Middle frontal gyrus (tissue), 1 donor: ENCODE data around the gene MYO9A.

ENCODE experiments used
- DNase-seq: peaks from one replicate; pipeline ENCODE4 v3.0.0-alpha.2; 2015; ENCODE audit warnings: low spot score; ENCODE audit errors: extremely low spot score

Gene MYO9A

DNA sequence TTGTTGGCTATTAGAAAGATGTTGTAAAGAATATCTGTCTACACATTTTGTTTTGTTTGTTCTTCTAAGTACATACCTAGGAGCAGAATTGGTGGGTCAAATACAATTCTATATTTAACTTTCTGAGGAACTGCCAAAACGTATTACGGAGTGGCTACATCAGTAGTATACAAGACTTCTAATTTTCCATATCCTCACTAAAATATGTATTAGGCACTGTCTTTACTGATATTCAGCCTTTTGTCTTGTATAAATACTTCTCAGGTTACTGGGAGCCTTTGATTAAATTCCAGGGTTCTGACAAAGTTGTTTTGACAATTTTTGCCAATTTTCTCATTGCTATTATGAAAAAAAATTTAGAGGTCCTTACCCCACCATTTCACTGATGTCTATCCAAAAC, 160.9 kb downstream of the MYO9A start:
- DNase-seq: no peak

GRCh38 chr15:71951134-71951533, 166.8 kb downstream of the MYO9A start:
- DNase-seq: no peak

DNA sequence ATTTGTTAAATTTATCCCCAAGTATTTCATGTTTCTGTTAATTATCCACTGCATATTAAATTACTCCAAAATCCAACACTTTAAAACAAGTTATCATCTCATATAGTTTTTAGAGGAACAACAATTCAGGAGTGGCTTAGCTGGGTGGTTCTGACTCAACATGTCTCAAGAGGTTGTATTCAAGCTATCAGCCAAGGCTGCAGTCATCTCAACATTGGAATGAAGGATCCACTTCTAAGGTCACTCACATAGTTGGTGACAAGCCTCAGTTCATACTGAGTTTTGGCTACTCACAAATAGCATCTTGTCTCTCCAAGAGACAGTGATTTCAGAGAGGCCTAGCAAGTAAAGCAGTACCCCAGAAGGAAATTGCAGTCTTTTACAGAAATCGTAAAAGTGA, 172.9 kb downstream of the MYO9A start:
- no peak for DNase-seq

- no peak for DNase-seq
Measured at GRCh38 chr15:71943806-71944205, 174.1 kb downstream of the MYO9A start.

DNA sequence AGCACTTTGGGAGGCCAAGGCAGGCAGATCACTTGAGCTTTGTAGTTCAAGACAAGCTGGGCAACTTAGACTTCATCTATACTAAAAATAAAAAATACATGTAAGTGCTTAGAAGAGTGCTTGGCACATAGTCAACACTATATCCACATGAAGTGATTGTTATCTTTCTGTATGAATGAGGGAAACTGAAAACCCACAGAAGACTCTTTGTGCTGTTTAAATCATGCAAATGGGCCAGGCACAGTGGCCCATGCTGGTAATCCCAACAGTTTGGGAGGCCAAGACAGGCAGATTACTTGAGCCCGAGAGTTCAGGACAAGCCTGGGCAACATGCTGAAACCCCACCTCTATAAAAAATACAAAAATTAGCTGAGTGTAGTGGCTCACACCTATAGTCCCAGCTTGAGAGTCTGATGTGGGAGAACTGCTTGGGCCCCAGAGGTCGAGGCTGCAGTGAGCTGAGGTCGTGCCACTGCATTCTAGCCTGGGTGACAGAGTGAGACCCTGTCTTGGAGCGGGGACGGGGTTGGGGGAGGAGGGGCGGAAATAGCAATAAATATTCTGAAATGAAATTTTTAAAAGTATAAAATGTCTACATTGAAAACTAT, 177.9 kb downstream of the MYO9A start:
- no peak for DNase-seq

GRCh38 chr15:71937650-71938311, 180.2 kb downstream of the MYO9A start:
- no peak for DNase-seq

- DNase-seq: no peak
Measured at GRCh38 chr15:71934446-71934845, 183.5 kb downstream of the MYO9A start.

- no peak for DNase-seq
Measured at GRCh38 chr15:71932689-71933088, 185.3 kb downstream of the MYO9A start.

GRCh38 chr15:71931261-71931660, 186.7 kb downstream of the MYO9A start:
- DNase-seq: no peak

DNA sequence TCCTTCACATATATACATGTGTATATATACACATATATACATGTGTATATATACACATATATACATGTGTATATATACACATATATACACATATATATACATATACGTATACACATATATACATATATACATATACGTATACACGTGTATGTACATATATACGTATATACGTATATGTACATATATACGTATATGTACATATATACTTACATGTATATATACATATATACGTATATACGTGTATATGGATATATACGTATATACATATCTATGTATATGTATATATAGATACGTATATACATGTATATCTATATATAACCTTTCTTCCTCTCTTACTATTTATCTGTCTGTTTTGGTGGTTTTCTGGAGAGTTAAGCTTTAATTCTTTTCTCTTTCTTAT, 192.8 kb downstream of the MYO9A start:
- no peak for DNase-seq

- no peak for DNase-seq
Measured at GRCh38 chr15:71921191-71921590, 196.8 kb downstream of the MYO9A start.

- no peak for DNase-seq
Measured at GRCh38 chr15:71920573-71920972, 197.4 kb downstream of the MYO9A start.

DNA sequence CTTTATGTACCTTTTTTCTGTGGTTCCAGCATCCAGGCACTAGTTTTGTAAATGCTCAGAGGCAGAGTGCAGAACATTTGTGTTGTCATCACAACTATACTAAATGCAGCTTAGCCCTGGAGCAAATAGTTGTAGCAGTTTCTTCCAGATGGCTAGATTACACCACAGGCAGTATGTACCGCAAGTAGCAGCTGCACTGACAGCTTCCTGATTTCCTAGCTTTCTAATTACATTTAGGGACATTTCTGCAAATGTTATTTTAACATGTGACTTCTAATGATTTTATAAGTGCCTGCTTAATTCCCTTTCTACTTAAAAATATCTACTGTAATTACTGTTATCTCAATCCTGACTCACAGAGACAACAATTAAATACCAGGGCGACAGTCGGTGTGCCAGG, 201.1 kb downstream of the MYO9A start:
- no peak for DNase-seq

- no peak for DNase-seq
Measured at GRCh38 chr15:71914092-71914491, 203.9 kb downstream of the MYO9A start.

DNA sequence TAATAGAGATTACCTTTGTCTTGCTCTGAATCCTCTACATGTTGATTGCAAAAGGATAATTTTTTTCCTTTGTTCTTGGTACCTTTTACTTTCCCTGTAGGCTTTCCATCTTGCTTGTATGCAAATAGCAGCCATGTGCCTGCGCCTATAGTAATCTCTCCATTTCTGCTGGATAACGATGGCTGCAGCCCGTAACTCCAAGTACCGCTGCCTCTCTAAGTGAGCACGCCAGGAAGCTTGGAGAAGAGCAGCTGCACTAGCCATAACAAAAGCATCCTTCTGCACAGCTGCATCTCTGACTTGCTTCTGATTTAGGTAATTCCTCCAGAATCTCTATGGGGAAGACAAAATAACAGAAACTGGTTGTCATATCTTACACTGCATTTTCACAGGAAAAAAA, 218.3 kb downstream of the MYO9A start:
- no peak for DNase-seq

DNA sequence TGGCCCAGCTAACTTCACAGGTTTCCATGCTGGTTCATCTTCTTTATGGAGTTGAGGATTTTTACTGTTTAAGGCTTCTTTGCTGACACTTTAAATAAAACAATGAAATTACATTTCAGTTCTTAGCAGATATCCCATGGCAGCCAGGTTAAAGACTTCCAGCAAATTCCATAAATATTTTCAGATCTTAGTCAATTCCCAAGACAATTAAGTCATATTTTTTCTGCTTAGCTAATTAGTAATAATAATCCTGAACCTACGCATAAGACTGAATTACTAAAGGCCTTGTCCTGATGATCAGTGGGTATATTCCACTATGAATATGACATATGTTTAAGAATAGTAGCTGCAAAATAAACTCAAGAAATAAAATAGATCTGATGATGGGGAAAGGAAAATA, 224.3 kb downstream of the MYO9A start:
- DNase-seq: no peak

DNA sequence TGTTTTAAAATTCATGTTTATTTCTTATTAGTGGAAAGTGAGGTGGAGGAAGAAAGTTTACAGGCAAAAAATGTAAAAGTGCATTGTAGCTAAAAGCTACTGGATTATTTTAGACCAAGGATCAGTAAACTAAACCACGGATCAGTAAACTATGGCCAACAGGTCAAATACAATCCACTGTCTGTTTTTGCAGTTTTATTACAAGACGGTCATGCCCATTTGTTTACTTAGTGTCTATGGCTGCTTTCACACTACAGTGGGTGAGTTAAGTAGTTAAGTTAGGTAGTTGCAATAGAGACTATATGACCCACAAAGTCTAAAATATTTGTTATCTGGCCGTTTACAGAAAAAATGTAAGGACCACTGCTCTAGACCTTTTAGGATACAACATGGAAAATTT, 225.6 kb downstream of the MYO9A start:
- DNase-seq: no peak

GRCh38 chr15:71891026-71891425, 226.9 kb downstream of the MYO9A start:
- no peak for DNase-seq

GRCh38 chr15:71889947-71890346, 228.0 kb downstream of the MYO9A start:
- no peak for DNase-seq

- DNase-seq: no peak
Measured at GRCh38 chr15:71889385-71889784, 228.6 kb downstream of the MYO9A start.

GRCh38 chr15:71888797-71889196, 229.2 kb downstream of the MYO9A start:
- DNase-seq: no peak

DNA sequence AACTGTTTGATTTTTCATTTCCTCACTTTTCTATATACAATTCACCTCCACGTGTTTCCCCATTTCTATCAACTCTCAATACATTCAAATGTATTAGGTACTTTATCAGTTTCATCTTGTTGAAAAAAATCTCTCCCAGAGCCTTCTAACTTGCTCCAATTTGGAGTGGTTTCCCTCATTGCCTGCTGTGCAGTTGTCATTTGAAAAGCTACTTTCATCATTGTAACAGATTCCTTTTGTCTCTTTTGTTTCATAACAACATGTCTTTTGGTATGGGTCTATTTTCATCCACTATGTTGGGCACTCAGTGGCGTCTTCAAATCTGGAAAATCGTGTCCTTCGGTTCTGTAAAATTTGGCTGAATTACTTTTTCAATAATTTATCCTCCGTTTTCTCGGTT, 232.6 kb downstream of the MYO9A start:
- DNase-seq: no peak

DNA sequence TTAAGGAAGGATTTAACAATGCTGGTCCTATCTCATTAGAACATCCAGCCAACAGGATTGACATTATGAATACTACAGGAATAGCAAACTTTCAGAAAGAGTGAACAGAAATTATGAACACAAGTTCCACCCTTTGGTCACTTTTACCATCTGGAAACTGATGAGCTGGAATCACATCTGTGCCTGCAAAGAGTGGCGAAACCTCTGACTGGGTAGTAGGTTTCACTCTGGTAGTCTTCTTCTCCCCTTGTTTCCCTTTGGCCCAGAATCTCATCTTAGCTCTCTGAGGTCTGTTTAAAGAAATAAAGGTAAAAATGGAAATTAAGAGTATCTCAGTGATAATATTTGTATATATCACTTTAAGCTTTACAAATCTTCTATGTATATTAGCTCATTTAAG, 234.5 kb downstream of the MYO9A start:
- no peak for DNase-seq
